Left renal cortex interstitium (tissue), 4 donors: ENCODE results near the gene MPV17L2. TPM values are rescaled to one million over a fixed set of nuclear protein-coding genes. Genes with fewer than 3 reads are reported as not detected.

Experiments used
- DNase-seq, 4 donors: peaks; one replicate each; pipeline ENCODE4 v3.0.0-alpha.2; 2013; ENCODE audit warnings: low read depth in 4 of 4, low spot score in 2 of 4, missing footprints in 1 of 4
- polyA plus RNA-seq, 4 donors: library from polyadenylated mRNA; unstranded; fragments of 120-200 nt; gene quantifications; one replicate each; pipeline ENCODE4 v1.2.1, GENCODE V29; 2013; ENCODE audit not compliant: insufficient read length in 4 of 4

MPV17L2 gene
- polyA plus RNA-seq, 4 donors, result 8.1 to 12.1 (median 10.6) TPM

- no peak for DNase-seq
Observed at GRCh38 chr19:18231775-18232174, 38.8 kb downstream of the MPV17L2 start.

- DNase-seq, result no peak
Observed at GRCh38 chr19:18232540-18233223, 39.7 kb downstream of the MPV17L2 start.

- peak in 1 of 4 donors; percentile 58 for DNase-seq
Observed at GRCh38 chr19:18233224-18233825, 40.3 kb downstream of the MPV17L2 start.

GRCh38 chr19:18234194-18234593 is 41.2 kb downstream of the MPV17L2 start:
- no peak for DNase-seq

- no peak for DNase-seq
Observed at GRCh38 chr19:18239303-18239702, 46.3 kb downstream of the MPV17L2 start.

- no peak for DNase-seq
Observed at GRCh38 chr19:18245297-18245696, 52.3 kb downstream of the MPV17L2 start.

Other genes starting within 250 kb of the MPV17L2 start
- 1 to 10 TPM; 5.6 to 8.4 (median 7.0) TPM for gene KCNN1, start 226.1 kb upstream of the MPV17L2 start, polyA plus RNA-seq
- gene ARRDC2, start 185.0 kb upstream of the MPV17L2 start, polyA plus RNA-seq, result 1 to 10 TPM; 4.9 to 6.0 (median 5.3) TPM
- under 1 TPM; 0.18 to 0.42 (median 0.31) TPM for gene IL12RB1, start 106.3 kb upstream of the MPV17L2 start, polyA plus RNA-seq
- 1 to 10 TPM; 3.5 to 9.6 (median 6.3) TPM for gene MAST3, start 95.4 kb upstream of the MPV17L2 start, polyA plus RNA-seq
- 10 to 100 TPM; 27.8 to 39.6 (median 34.3) TPM for gene PIK3R2, start 40.1 kb upstream of the MPV17L2 start, polyA plus RNA-seq
- gene IFI30, start 19.4 kb upstream of the MPV17L2 start, polyA plus RNA-seq, result 10 to 100 TPM; 12.4 to 22.4 (median 15.3) TPM
- 1 to 10 TPM; 4.6 to 5.8 (median 5.3) TPM for gene RAB3A, start 10.8 kb downstream of the MPV17L2 start, polyA plus RNA-seq
- 1 to 10 TPM; 1.1 to 2.1 (median 1.4) TPM for gene PDE4C, start 33.2 kb downstream of the MPV17L2 start, polyA plus RNA-seq
- gene IQCN, start 81.2 kb downstream of the MPV17L2 start, polyA plus RNA-seq, result 10 to 100 TPM in 2 of 4 donors, 1 to 10 TPM in 2; 3.4 to 13.8 (median 8.9) TPM
- 100 to 1,000 TPM in 2 of 4 donors, 10 to 100 TPM in 2; 75.4 to 102 (median 91.3) TPM for gene JUND, start 88.4 kb downstream of the MPV17L2 start, polyA plus RNA-seq
- gene LSM4, start 129.9 kb downstream of the MPV17L2 start, polyA plus RNA-seq, result 100 to 1,000 TPM in 2 of 4 donors, 10 to 100 TPM in 2; 90.4 to 134 (median 105) TPM
- 10 to 100 TPM; 21.2 to 31.5 (median 26.5) TPM for gene PGPEP1, start 147.4 kb downstream of the MPV17L2 start, polyA plus RNA-seq
- gene GDF15, start 192.9 kb downstream of the MPV17L2 start, polyA plus RNA-seq, result 10 to 100 TPM in 1 of 4 donors, 1 to 10 TPM in 3; 5.5 to 19.2 (median 8.2) TPM
- gene LRRC25, start 204.4 kb downstream of the MPV17L2 start, polyA plus RNA-seq, result 1 to 10 TPM in 2 of 4 donors, under 1 TPM in 2; 0.79 to 1.9 (median 1.1) TPM
- 100 to 1,000 TPM in 3 of 4 donors, 10 to 100 TPM in 1; 56.3 to 130 (median 114) TPM for gene SSBP4, start 226.2 kb downstream of the MPV17L2 start, polyA plus RNA-seq
- 100 to 1,000 TPM in 3 of 4 donors, 10 to 100 TPM in 1; 85.7 to 154 (median 134) TPM for gene ISYNA1, start 244.9 kb downstream of the MPV17L2 start, polyA plus RNA-seq